Neural progenitor cell (in vitro differentiated cells): Measurements from ENCODE around the gene UMOD. TPM values are rescaled to one million over a fixed set of nuclear protein-coding genes. Genes with fewer than 3 reads are reported as not detected.
A peak's percentile ranks its signal among the peaks of the same experiment; 100 is the strongest.

Experiments used
- DNase-seq: peaks from one replicate; pipeline ENCODE4 v3.0.0-alpha.2; 2016; ENCODE audit warnings: low spot score
- H2AFZ ChIP-seq: fragments of 200-600 bp; sonication (generic); replicated peaks from 2 replicates; pipeline ENCODE4 v1.6.1; 2016; ENCODE audit warnings: antibody characterized with exemption
- H3F3A ChIP-seq: fragments of 200-600 bp; sonication (generic); 2 replicates; pipeline ENCODE4 v1.6.1; 2016; ENCODE audit warnings: antibody characterized with exemption, low read depth
- H3K27ac ChIP-seq: fragments of 200-600 bp; sonication (generic); 2 replicates; pipeline ENCODE4 v1.5.1; 2016; ENCODE audit warnings: mild to moderate bottlenecking
- H3K27me3 ChIP-seq: fragments of 200-600 bp; sonication (generic); 2 replicates; pipeline ENCODE4 v1.6.1; 2016; ENCODE audit warnings: mild to moderate bottlenecking, moderate library complexity
- H3K36me3 ChIP-seq: fragments of 200-600 bp; sonication (generic); 2 replicates; pipeline ENCODE4 v1.5.1; 2016
- H3K4me1 ChIP-seq: fragments of 200-600 bp; sonication (generic); 2 replicates; pipeline ENCODE4 v1.6.1; 2016; ENCODE audit warnings: mixed run types
- H3K4me2 ChIP-seq: fragments of 200-600 bp; sonication (generic); 2 replicates; pipeline ENCODE4 v1.6.1; 2016
- H3K4me3 ChIP-seq: fragments of 200-600 bp; sonication (generic); 2 replicates; pipeline ENCODE4 v1.5.1; 2016
- H3K79me2 ChIP-seq: fragments of 200-600 bp; sonication (generic); 2 replicates; pipeline ENCODE4 v1.6.1; 2016; ENCODE audit warnings: low read depth
- H3K9ac ChIP-seq: fragments of 200-600 bp; sonication (generic); 2 replicates; pipeline ENCODE4 v1.6.1; 2016
- H3K9me3 ChIP-seq: fragments of 200-600 bp; sonication (generic); 2 replicates; pipeline ENCODE4 v1.5.1; 2016; ENCODE audit warnings: low read depth
- H4K20me1 ChIP-seq: fragments of 200-600 bp; sonication (generic); 2 replicates; pipeline ENCODE4 v1.6.1; 2016; ENCODE audit warnings: low read depth
- H3K27ac Mint-ChIP-seq: 3 replicates; pipeline ENCODE4 v1.8.0; 2021; ENCODE audit warnings: mixed read lengths
- H3K27me3 Mint-ChIP-seq: 2 replicates; pipeline ENCODE4 v1.8.0; 2022; ENCODE audit warnings: low read depth, mild to moderate bottlenecking, inconsistent platforms, moderate library complexity, mixed read lengths; ENCODE audit not compliant: insufficient read depth
- H3K36me3 Mint-ChIP-seq: 3 replicates; pipeline ENCODE4 v1.8.0; 2021; ENCODE audit warnings: mixed read lengths
- H3K4me1 Mint-ChIP-seq: 3 replicates; pipeline ENCODE4 v1.8.0; 2021; ENCODE audit warnings: mixed read lengths
- H3K4me3 Mint-ChIP-seq: 3 replicates; pipeline ENCODE4 v1.8.0; 2021; ENCODE audit warnings: mild to moderate bottlenecking, moderate library complexity, mixed read lengths
- H3K9me3 Mint-ChIP-seq: 3 replicates; pipeline ENCODE4 v1.8.0; 2020; ENCODE audit warnings: mixed read lengths
- CTCF ChIP-seq: fragments of 200-600 bp; sonication (generic); IDR thresholded peaks from 2 replicates; pipeline ENCODE4 v1.5.1; 2017; ENCODE audit warnings: antibody characterized with exemption, mild to moderate bottlenecking
- EZH2 ChIP-seq: fragments of 200-600 bp; sonication (generic); IDR thresholded peaks from 2 replicates; pipeline ENCODE4 v1.6.1; 2017; ENCODE audit warnings: antibody characterized with exemption, mild to moderate bottlenecking, moderate library complexity
- EZH2phosphoT487 ChIP-seq: fragments of 200-600 bp; sonication (generic); IDR thresholded peaks from 2 replicates; pipeline ENCODE4 v1.6.1; 2017; ENCODE audit warnings: antibody characterized with exemption
- total RNA-seq: library from RNA; depleted of rRNA; stranded (reverse); fragments of >200 nt; gene quantifications from 2 replicates; pipeline ENCODE4 v1.2.3, GENCODE V29; 2015; ENCODE audit warnings: low replicate concordance

UMOD gene
- total RNA-seq, 1 donor from 2014 or later = not detected

GRCh38 chr16:20333120-20333519, 19.4 kb downstream of the UMOD start:
- Mint-ChIP-seq H3K4me1 (peaks cover 10% of the 10 kb centered on the region), H3K36me3 (no peaks in the 10 kb centered on the region), H3K27ac (no peak overlapping the region), H3K9me3 (no peaks in the 10 kb centered on the region), H3K4me3 (no peak overlapping the region), H3K27me3 (peaks cover 14% of the 10 kb centered on the region)
- H2AFZ ChIP-seq = no peak overlapping the region
- no peaks in the 10 kb centered on the region for H3K36me3 ChIP-seq
- no peaks in the 10 kb centered on the region for H3F3A ChIP-seq
- no peaks in the 10 kb centered on the region for H4K20me1 ChIP-seq
- no peaks in the 10 kb centered on the region for H3K79me2 ChIP-seq
- no peak overlapping the region for H3K27ac ChIP-seq
- H3K4me1 ChIP-seq = no peaks in the 10 kb centered on the region
- H3K9me3 ChIP-seq = no peaks in the 10 kb centered on the region
- H3K9ac ChIP-seq = no peak overlapping the region
- peak; percentile 3 for DNase-seq
- H3K4me2 ChIP-seq = no peak overlapping the region
- no peak overlapping the region for H3K4me3 ChIP-seq
- H3K27me3 ChIP-seq = no peaks in the 10 kb centered on the region
- TF ChIP-seq EZH2phosphoT487 (no peak), EZH2 (no peak), CTCF (no peak)

- no peaks in the 10 kb centered on the region for H3K27me3 ChIP-seq
- H3K9me3 ChIP-seq = no peaks in the 10 kb centered on the region
- H3K79me2 ChIP-seq = no peaks in the 10 kb centered on the region
- peaks cover 10% of the 10 kb centered on the region for H3K4me1 Mint-ChIP-seq
- peaks cover 12% of the 10 kb centered on the region for H3K27me3 Mint-ChIP-seq
- H3K36me3 ChIP-seq = no peaks in the 10 kb centered on the region
- no peaks in the 10 kb centered on the region for H3F3A ChIP-seq
- H3K27ac Mint-ChIP-seq = no peak overlapping the region
- H3K9ac ChIP-seq = no peak overlapping the region
- TF ChIP-seq EZH2phosphoT487 = no peak
- no peak for TF ChIP-seq CTCF
- no peak for TF ChIP-seq EZH2
- no peak overlapping the region for H3K27ac ChIP-seq
- no peak overlapping the region for H3K4me2 ChIP-seq
- H4K20me1 ChIP-seq = no peaks in the 10 kb centered on the region
- H3K36me3 Mint-ChIP-seq = no peaks in the 10 kb centered on the region
- H2AFZ ChIP-seq = no peak overlapping the region
- no peaks in the 10 kb centered on the region for H3K9me3 Mint-ChIP-seq
- H3K4me3 ChIP-seq = no peak overlapping the region
- H3K4me1 ChIP-seq = no peaks in the 10 kb centered on the region
- DNase-seq = no peak
- H3K4me3 Mint-ChIP-seq = no peak overlapping the region
These were observed 20.1 kb downstream of the UMOD start for GRCh38 chr16:20332411-20332810.

GRCh38 chr16:20331635-20332034, 20.9 kb downstream of the UMOD start:
- Histone ChIP-seq H2AFZ (no peak overlapping the region), H3K36me3 (no peaks in the 10 kb centered on the region), H3F3A (no peaks in the 10 kb centered on the region), H3K9ac (no peak overlapping the region), H3K4me3 (no peak overlapping the region), H3K4me1 (no peaks in the 10 kb centered on the region), H3K79me2 (no peaks in the 10 kb centered on the region), H3K27me3 (no peaks in the 10 kb centered on the region), H4K20me1 (no peaks in the 10 kb centered on the region), H3K9me3 (no peaks in the 10 kb centered on the region), H3K27ac (no peak overlapping the region), H3K4me2 (no peak overlapping the region)
- H3K27ac Mint-ChIP-seq = no peak overlapping the region
- no peaks in the 10 kb centered on the region for H3K36me3 Mint-ChIP-seq
- H3K4me3 Mint-ChIP-seq = no peak overlapping the region
- no peak for TF ChIP-seq CTCF
- TF ChIP-seq EZH2 = no peak
- TF ChIP-seq EZH2phosphoT487 = no peak
- DNase-seq = no peak
- no peaks in the 10 kb centered on the region for H3K9me3 Mint-ChIP-seq
- peaks cover 10% of the 10 kb centered on the region for H3K4me1 Mint-ChIP-seq
- H3K27me3 Mint-ChIP-seq = peaks cover 12% of the 10 kb centered on the region
